Ovary (tissue), 9 donors: ENCODE measurements around the gene GNG12. TPM values are rescaled to one million over a fixed set of nuclear protein-coding genes. Genes with fewer than 3 reads are reported as not detected.

Experiments used
- DNase-seq, 5 donors: peaks; one replicate each; pipeline ENCODE4 v3.0.0-alpha.2; 2019 to 2020
- H3K27ac ChIP-seq, 2 donors: fragments of 200-600 bp; one replicate each; pipeline versions ENCODE4 v1.5.1 to v1.8.0; 2019 to 2022
- H3K27me3 ChIP-seq: fragments of 200-600 bp; one replicate; pipeline ENCODE4 v1.8.0; 2022
- H3K36me3 ChIP-seq: fragments of 200-600 bp; sonication (generic); one replicate; pipeline ENCODE4 v1.5.1; 2019
- H3K4me1 ChIP-seq: one replicate; pipeline ENCODE4 v1.8.1; 2013; ENCODE audit warnings: mild to moderate bottlenecking, moderate library complexity; ENCODE audit not compliant: insufficient read depth
- H3K4me3 ChIP-seq: fragments of 200-600 bp; sonication (generic); one replicate; pipeline ENCODE4 v1.5.1; 2017
- H3K9me3 ChIP-seq, 2 donors: fragments of 200-600 bp in 1 of 2; sonication (generic) in 1 of 2; one replicate each; pipeline versions ENCODE4 v1.5.1 to v1.8.1; 2013 to 2019; ENCODE audit warnings: mild to moderate bottlenecking in 1 of 2, moderate library complexity in 1 of 2
- EP300 ChIP-seq: sonication (generic); formaldehyde crosslinking; IDR thresholded peaks from one replicate; pipeline ENCODE4 v1.6.1; 2017; ENCODE audit warnings: antibody characterized with exemption
- POLR2A ChIP-seq: fragments of 450-650 bp; IDR thresholded peaks from one replicate; pipeline ENCODE4 v1.6.1; 2017; ENCODE audit warnings: antibody characterized with exemption, mild to moderate bottlenecking, moderate library complexity
- WGBS, 3 donors: extraction: QIAGEN DNeasy Blood & Tissue Kit in 1 of 3; methylation state at CpG; one replicate each; pipeline versions ENCODE4 v1.1.5 to v1.1.7; 2013 to 2017; 5-methylcytosine and 5-hydroxymethylcytosine counted together
- intact Hi-C, 4 donors: fragments of 100-400 bp; cut with DNase I; formaldehyde crosslinking; loops; one replicate each; pipeline versions ENCODE4 v1.11.0 to v1.15.1; 2022 to 2023
- polyA plus RNA-seq, 2 donors: library from polyadenylated mRNA; stranded (reverse); fragments of 200-250 nt in 1 of 2; fragments of 350-450 nt in 1 of 2; fragmentation: Illumina TruSeq in 1 of 2; extraction: RNeasy Lipid Tissue Mini Kit (QIAGEN cat#74804) in 1 of 2; gene quantifications; one replicate each; pipeline ENCODE4 v1.2.3, GENCODE V29; 2013 to 2014
- total RNA-seq, 7 donors: library from RNA; depleted of rRNA in 2 of 7; stranded (reverse); fragments of >200 nt in 2 of 7; fragmentation: NEBNext Ultra II Directional in 3 of 7; extraction: Animal tissue kit (Norgen Biotek cat#: 25700) in 3 of 7; gene quantifications; one replicate each; pipeline versions ENCODE4 v1.1.0 to v1.2.4, GENCODE V29; 2016 to 2023
- TF ChIP-seq, protein P1 (sequence below), 3 donors: fragments of 450-650 bp in 2 of 3; fragments of 200-600 bp in 1 of 3; IDR thresholded peaks; one replicate each; pipeline versions ENCODE4 v1.5.1 to v1.8.0; 2016 to 2022; ENCODE audit warnings: antibody characterized with exemption in 3 of 3, mild to moderate bottlenecking in 1 of 3
- donor health status: DM: no; HTN: no; CAD: no; lungs with moderate emphysema.
- donor health status: DM: no; HTN: no; CAD: no.
- donor health status: Bipolar disorder and iron deficiency.
- donor health status: DM: yes; HTN: yes; CAD: no.
- donor health status: DM: no; HTN: no; CAD: no.
- donor health status: DM: yes; HTN: yes; CAD: no.

Gene GNG12
- total and polyA plus RNA-seq, 9 donors = 41.0 to 121 (median 68.0) TPM

DNA sequence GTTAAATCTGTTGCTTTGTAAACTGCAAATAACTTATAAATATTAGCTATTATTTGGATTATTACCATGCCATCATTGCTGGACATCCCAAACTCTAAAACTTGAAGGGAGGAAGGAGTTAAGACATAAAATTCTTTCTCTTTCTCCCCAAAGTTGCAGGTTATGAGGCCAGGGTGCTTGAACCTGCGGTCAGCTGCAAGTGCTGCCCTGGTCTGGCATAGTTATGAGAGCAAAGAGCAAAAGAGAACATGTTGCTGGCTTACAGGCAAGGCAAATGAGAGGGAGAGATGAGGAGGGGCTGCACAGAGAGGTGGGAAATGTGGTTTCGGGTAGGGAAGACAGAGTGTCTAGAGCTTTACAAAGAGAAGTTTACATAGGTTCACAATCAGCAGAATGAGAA is 117.4 kb downstream of the GNG12 start:
- H3K27me3 ChIP-seq = no peaks in the 10 kb centered on the region
- H3K9me3 ChIP-seq = no peaks in the 10 kb centered on the region
- no peak overlapping the region for H3K4me3 ChIP-seq
- no peak for TF ChIP-seq POLR2A
- TF ChIP-seq, protein P1, sequence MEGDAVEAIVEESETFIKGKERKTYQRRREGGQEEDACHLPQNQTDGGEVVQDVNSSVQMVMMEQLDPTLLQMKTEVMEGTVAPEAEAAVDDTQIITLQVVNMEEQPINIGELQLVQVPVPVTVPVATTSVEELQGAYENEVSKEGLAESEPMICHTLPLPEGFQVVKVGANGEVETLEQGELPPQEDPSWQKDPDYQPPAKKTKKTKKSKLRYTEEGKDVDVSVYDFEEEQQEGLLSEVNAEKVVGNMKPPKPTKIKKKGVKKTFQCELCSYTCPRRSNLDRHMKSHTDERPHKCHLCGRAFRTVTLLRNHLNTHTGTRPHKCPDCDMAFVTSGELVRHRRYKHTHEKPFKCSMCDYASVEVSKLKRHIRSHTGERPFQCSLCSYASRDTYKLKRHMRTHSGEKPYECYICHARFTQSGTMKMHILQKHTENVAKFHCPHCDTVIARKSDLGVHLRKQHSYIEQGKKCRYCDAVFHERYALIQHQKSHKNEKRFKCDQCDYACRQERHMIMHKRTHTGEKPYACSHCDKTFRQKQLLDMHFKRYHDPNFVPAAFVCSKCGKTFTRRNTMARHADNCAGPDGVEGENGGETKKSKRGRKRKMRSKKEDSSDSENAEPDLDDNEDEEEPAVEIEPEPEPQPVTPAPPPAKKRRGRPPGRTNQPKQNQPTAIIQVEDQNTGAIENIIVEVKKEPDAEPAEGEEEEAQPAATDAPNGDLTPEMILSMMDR (IDR thresholded peaks at IDR 0.05) = no peak
- no peak for DNase-seq
- H3K27ac ChIP-seq = no peak overlapping the region
- 86 to 90% (median 86%) methylated on average over 2 of the region's 2 CpGs for WGBS, 3 donors
- peaks cover 8% of the 10 kb centered on the region for H3K4me1 ChIP-seq
- no peaks in the 10 kb centered on the region for H3K36me3 ChIP-seq
- intact Hi-C loops = no loop called here

DNA sequence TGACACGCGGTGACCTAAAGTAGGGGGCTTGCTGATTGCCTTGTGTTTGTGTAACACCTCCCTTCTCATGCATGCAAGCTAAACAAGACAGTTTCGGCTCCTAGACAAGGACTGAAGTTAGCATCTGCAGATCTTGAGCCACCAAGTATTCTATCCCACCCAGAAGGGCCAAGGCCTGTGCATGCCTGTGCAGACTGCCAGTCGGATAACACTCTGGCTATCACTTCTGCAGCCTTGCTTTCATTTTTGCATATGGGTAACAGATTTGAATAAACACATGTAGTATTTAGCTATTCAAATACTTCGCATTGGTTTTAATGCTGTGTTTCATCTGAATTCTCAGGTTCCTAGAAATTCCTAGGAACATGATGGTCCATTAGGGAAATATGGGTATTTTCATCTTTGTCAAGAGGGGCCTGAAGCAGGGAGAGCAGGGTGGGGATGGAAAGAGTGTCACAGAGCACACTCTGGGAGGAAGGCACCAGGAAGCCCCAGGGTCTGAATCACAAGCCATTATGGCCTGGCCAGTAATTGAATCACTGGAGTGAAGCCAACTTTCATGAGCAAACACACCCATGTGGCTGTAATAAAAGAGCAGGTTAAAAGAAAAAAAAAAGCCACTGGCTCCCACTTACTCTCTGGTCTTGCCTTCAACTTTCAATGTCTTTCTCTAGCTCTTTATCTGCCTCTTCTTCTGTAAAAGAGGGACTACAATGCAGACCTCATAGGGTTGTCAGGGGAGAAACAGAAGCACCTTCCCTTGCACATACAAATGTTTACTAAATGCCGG is 120.0 kb downstream of the GNG12 start:
- TF ChIP-seq, protein P1 (IDR thresholded peaks at IDR 0.05) = no peak
- TF ChIP-seq EP300 (no peak), POLR2A (no peak)
- intact Hi-C loops = no loop called here
- H3K4me1 ChIP-seq = peaks cover 8% of the 10 kb centered on the region
- no peaks in the 10 kb centered on the region for H3K36me3 ChIP-seq
- H3K27me3 ChIP-seq = no peaks in the 10 kb centered on the region
- no peak for DNase-seq
- 82 to 85% (median 84%) methylated on average over 6 of the region's 6 CpGs for WGBS, 3 donors
- no peaks in the 10 kb centered on the region for H3K9me3 ChIP-seq
- H3K4me3 ChIP-seq = no peak overlapping the region
- H3K27ac ChIP-seq = no peak overlapping the region

DNA sequence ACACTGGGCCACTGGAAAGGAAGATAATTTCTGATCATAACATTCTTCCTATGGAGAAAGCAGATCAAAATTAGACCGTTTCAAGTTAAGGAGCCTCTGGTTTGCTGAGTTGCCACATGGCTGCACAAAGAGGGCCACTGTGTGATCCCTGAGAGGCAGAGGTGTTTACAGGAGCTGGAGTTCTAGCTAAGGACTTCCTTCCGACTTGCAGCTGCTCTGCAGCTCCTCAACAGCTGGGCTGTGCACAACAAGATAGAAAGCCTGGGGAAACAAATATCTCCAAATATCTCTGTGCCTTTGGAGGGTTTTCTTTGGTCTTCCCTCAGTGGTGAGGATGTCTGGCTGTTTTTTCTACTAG is 121.4 kb downstream of the GNG12 start:
- WGBS, 3 donors = 6 to 38% (median 19%) methylated on average over 2 of the region's 2 CpGs
- no peak overlapping the region for H3K27ac ChIP-seq

DNA sequence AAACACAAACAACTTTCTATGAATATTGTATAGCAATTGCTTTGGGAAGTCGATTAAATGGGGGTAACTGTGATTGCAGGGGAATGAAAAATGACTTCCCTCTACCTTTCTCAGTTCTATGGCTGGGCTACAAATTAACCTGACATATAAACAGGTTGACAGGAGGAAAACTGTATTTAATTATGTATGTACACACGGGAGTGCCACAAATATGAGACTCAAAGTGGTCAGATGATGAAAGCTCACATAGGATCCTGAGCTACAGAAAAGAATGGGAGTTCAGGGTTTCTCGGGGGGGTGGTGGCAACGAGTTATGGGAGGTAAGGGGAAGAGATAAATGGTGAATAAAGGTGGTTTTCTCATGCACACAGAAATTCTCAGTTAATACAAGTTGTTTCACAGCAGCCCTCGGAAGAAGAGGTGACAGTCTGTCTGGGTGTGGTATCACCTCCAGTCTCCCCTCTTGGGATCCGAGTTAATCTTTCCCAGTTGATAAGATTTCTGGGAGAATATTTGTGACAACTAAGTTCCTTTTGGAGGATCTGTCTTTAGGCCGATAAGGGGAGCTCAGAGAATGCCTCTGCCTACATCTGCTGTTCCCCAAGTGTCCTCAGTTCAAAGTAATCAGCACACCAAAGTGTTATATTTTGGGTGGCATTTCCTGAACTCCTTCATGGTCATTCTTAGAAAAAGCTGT is 122.0 kb downstream of the GNG12 start:
- Histone ChIP-seq H3K9me3 (no peaks in the 10 kb centered on the region), H3K4me1 (peaks cover 8% of the 10 kb centered on the region), H3K36me3 (no peaks in the 10 kb centered on the region), H3K27ac (no peak overlapping the region), H3K4me3 (no peak overlapping the region), H3K27me3 (no peaks in the 10 kb centered on the region)
- TF ChIP-seq POLR2A (no peak), EP300 (no peak)
- TF ChIP-seq, protein P1 (IDR thresholded peaks at IDR 0.05) = no peak
- DNase-seq = no peak
- intact Hi-C loops = no loop called here
- 66 to 79% (median 75%) methylated on average over 7 of the region's 7 CpGs for WGBS, 3 donors

More for the DNA sequence above, 121.4 kb downstream of the GNG12 start:
- DNase-seq = no peak
- peaks cover 9% of the 10 kb centered on the region for H3K4me1 ChIP-seq
- no peaks in the 10 kb centered on the region for H3K36me3 ChIP-seq
- H3K4me3 ChIP-seq = no peak overlapping the region
- TF ChIP-seq, protein P1 (IDR thresholded peaks at IDR 0.05) = no peak
- TF ChIP-seq POLR2A (no peak), EP300 (no peak)
- no peaks in the 10 kb centered on the region for H3K9me3 ChIP-seq
- intact Hi-C loops = no loop called here
- no peaks in the 10 kb centered on the region for H3K27me3 ChIP-seq
